Measurements from ENCODE around the gene ALDOA.

The ALDOA gene

DNA sequence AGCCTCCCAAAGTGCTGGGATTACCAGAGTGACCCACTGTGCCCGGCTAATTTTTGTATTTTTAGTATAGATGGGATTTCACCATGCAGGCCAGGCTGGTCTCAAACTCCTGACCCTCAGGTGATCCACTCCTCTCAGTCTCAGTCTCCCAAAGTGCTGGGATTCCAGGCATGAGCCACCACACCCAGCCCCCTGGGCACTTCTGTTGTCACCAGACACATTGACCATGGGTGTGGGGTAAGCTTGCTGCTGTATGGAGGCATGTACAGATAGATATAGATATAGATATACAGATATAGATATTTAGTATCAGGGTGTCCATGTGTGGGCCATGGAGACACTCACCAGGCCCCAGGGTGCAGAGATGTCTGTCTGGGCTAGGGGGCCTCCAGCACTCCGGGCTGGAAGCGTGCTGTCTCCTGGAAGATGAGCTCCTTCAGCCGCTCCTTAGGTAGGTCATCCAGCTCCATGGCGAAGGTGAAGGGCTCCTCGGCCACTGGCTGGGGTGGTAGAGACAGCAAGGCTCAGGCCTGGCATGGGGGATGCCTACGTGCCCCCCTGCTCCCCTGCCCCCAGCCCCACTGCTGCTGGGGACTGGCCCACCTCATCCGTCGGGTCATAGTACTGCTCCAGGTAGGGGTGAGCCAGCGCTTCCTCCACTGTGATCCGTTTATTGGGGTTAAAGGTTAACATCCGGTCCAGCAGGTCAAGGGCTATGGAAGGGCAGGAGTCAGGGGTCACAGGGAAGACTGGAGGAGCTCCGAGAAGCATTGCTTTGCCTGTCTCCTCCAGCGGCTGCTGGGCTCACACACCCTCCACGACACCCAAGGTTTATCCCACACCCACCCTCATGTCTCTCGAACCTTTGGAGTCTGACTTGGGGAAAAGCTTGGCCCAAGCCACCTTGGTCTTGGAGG is 51.0 kb downstream of the ALDOA start:
- DNase-seq (ENCODE audit: low read depth): no peak

GRCh38 chr16:30117768-30118167 is 52.2 kb downstream of the ALDOA start:
- DNase-seq (ENCODE audit: low read depth): no peak

DNA sequence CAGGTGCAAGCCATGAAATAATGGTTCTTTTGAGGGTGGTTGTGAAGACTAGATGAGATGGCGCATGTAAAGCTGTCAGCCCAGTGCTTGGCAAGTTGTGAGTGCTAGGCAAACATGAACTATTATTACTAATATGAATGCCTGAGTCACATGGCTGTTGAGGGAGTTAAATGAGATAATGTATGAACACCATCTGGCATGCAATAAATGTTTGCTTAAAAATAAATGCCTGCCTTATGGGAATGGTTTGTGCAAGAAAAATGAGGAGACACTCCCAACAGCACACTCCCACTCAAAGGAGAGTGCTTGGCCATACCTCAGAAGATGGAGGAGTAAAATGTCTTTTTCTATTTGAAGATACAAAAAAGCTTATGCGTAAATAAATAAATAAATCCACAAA is 53.9 kb downstream of the ALDOA start:
- DNase-seq (ENCODE audit: low read depth): no peak

Measured in stimulated activated CD8-positive, alpha-beta memory T cell treated with anti-CD3 and anti-CD28 coated beads, Interleukin-12 subunit alpha, Interleukin-12 subunit beta, amount 100 ng/mL, for 4 hours (primary cell).